Spleen (tissue), 7 donors: Measurements from ENCODE around the gene DLG2.

Experiments used
- POLR2A ChIP-seq, 3 donors: fragments of 450-650 bp; IDR thresholded peaks; one replicate each; pipeline ENCODE4 v1.5.1; 2017; ENCODE audit warnings: antibody characterized with exemption in 3 of 3, mild to moderate bottlenecking in 1 of 3
- POLR2AphosphoS5 ChIP-seq, 3 donors: sonication (generic); formaldehyde crosslinking; IDR thresholded peaks; one replicate each; pipeline ENCODE4 v1.5.1; 2017; ENCODE audit warnings: antibody characterized with exemption in 3 of 3
- TF ChIP-seq, protein P1 (sequence below), 11 experiments: fragments of 200-600 bp in 7 of 11; fragments of 450-650 bp in 4 of 11; sonication (generic) in 4 of 11; IDR thresholded peaks in 8 of 11; conservative IDR thresholded peaks in 3 of 11; 1 replicate in 7 of 11; 2 replicates in 4 of 11; pipeline versions ENCODE4 v1.4.0 to v1.8.0; 2016 to 2021; ENCODE audit warnings: antibody characterized with exemption in 11 of 11, inconsistent platforms in 4 of 11, mild to moderate bottlenecking in 1 of 11
- donor health status: DM: no; HTN: no; CAD: no; lungs with moderate emphysema.
- donor health status: DM: no; HTN: no; CAD: no.
- donor health status: DM: no; HTN: no; CAD: no.

- TF ChIP-seq, protein P1, sequence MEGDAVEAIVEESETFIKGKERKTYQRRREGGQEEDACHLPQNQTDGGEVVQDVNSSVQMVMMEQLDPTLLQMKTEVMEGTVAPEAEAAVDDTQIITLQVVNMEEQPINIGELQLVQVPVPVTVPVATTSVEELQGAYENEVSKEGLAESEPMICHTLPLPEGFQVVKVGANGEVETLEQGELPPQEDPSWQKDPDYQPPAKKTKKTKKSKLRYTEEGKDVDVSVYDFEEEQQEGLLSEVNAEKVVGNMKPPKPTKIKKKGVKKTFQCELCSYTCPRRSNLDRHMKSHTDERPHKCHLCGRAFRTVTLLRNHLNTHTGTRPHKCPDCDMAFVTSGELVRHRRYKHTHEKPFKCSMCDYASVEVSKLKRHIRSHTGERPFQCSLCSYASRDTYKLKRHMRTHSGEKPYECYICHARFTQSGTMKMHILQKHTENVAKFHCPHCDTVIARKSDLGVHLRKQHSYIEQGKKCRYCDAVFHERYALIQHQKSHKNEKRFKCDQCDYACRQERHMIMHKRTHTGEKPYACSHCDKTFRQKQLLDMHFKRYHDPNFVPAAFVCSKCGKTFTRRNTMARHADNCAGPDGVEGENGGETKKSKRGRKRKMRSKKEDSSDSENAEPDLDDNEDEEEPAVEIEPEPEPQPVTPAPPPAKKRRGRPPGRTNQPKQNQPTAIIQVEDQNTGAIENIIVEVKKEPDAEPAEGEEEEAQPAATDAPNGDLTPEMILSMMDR (IDR thresholded peaks at IDR 0.05 in 8 of 11, conservative IDR thresholded peaks at IDR 0.05 in 3 of 11): no peak
- TF ChIP-seq POLR2A (IDR thresholded peaks at IDR 0.05): no peak
- TF ChIP-seq POLR2AphosphoS5 (IDR thresholded peaks at IDR 0.05): no peak
Observed at GRCh38 chr11:83544846-83545245, 2082.3 kb downstream of the DLG2 start.
